Measurements from ENCODE around the gene PLEKHA6. TPM values are rescaled to one million over a fixed set of nuclear protein-coding genes. Genes with fewer than 3 reads are reported as not detected.

The PLEKHA6 gene
- total RNA-seq, 1 experiment from 2014 or later = 5.5 TPM

DNA sequence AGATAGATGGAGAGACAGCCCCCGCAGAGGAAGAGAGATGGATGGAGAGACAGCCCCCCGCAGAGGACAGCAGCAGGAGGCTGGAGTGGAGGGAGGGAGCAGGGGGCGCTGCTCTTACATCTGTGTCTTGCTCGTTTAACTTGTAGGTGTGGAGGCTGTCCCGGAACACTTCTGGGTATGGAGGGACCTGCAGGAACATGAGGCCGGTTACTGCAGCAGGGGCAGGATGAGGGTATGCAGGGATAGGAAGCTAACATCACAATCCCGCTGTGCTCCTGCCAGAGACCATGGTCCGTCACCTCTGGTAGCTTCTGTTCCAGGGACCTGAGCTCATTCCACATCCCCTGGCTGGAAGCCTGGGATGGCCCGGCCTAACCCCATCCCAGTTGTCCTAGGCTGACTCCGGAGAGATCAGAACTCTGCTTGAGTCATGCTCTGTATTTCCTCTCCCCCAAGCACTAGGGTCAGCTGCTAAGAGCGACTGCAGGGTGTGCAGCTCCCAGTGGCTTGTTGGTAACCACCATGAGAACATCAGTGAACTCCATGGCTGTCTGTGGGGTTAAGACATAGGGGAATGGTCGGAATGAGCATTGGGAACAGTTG is 109.2 kb downstream of the PLEKHA6 start:
- DNase-seq (ENCODE audit: low read depth, low spot score) (no peak), ATAC-seq (no peak)
- H3K4me1 ChIP-seq (ENCODE audit: control insufficient read depth, insufficient read depth, low read length) = peaks cover 2% of the 10 kb centered on the region; the same call in 1 of the 2 replicates
- POLR2A ChIA-PET = no interaction called here
- intact Hi-C loops (cut with micrococcal nuclease; ENCODE audit: unreplicated experiment) (loop anchor here (10.0 kb wide), 1 partner anchor 114 kb away; no protein-coding TSS in a partner anchor), in situ Hi-C loops (cut with HindIII; ENCODE audit: low pct_unique_long_range_greater_than_20kb, low sequenced_read_pairs) (no loop called here)
- no peak overlapping the region for H3K27ac ChIP-seq (ENCODE audit: low read length)
- H3K4me3 ChIP-seq (ENCODE audit: low read depth in 2 of 2, low read length in 2 of 2) = no peak overlapping the region
- no peaks in the 10 kb centered on the region for H3K27me3 ChIP-seq (ENCODE audit: control insufficient read depth, insufficient read depth, low read length)
- H3K9me3 ChIP-seq (ENCODE audit: control insufficient read depth, insufficient read depth, low read depth, low read length) = no peaks in the 10 kb centered on the region
- no TSS peak for BruUV-seq (replicated peaks)
- H3K36me3 ChIP-seq (ENCODE audit: control insufficient read depth, insufficient read depth, low read length) = no peaks in the 10 kb centered on the region
- TF ChIP-seq POLR2AphosphoS5 (IDR thresholded peaks at IDR 0.05; ENCODE audit: low read depth, low read length) (no peak), TCF7L2 (IDR thresholded peaks at IDR 0.05; ENCODE audit: low read depth, low read length) (no peak), SIN3A (IDR thresholded peaks at IDR 0.05; ENCODE audit: borderline replicate concordance, insufficient read depth, low read depth, low read length) (no peak)
- TF ChIP-seq, protein P1, sequence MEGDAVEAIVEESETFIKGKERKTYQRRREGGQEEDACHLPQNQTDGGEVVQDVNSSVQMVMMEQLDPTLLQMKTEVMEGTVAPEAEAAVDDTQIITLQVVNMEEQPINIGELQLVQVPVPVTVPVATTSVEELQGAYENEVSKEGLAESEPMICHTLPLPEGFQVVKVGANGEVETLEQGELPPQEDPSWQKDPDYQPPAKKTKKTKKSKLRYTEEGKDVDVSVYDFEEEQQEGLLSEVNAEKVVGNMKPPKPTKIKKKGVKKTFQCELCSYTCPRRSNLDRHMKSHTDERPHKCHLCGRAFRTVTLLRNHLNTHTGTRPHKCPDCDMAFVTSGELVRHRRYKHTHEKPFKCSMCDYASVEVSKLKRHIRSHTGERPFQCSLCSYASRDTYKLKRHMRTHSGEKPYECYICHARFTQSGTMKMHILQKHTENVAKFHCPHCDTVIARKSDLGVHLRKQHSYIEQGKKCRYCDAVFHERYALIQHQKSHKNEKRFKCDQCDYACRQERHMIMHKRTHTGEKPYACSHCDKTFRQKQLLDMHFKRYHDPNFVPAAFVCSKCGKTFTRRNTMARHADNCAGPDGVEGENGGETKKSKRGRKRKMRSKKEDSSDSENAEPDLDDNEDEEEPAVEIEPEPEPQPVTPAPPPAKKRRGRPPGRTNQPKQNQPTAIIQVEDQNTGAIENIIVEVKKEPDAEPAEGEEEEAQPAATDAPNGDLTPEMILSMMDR (IDR thresholded peaks at IDR 0.05) = no peak
- TF ChIP-seq, protein P2, sequence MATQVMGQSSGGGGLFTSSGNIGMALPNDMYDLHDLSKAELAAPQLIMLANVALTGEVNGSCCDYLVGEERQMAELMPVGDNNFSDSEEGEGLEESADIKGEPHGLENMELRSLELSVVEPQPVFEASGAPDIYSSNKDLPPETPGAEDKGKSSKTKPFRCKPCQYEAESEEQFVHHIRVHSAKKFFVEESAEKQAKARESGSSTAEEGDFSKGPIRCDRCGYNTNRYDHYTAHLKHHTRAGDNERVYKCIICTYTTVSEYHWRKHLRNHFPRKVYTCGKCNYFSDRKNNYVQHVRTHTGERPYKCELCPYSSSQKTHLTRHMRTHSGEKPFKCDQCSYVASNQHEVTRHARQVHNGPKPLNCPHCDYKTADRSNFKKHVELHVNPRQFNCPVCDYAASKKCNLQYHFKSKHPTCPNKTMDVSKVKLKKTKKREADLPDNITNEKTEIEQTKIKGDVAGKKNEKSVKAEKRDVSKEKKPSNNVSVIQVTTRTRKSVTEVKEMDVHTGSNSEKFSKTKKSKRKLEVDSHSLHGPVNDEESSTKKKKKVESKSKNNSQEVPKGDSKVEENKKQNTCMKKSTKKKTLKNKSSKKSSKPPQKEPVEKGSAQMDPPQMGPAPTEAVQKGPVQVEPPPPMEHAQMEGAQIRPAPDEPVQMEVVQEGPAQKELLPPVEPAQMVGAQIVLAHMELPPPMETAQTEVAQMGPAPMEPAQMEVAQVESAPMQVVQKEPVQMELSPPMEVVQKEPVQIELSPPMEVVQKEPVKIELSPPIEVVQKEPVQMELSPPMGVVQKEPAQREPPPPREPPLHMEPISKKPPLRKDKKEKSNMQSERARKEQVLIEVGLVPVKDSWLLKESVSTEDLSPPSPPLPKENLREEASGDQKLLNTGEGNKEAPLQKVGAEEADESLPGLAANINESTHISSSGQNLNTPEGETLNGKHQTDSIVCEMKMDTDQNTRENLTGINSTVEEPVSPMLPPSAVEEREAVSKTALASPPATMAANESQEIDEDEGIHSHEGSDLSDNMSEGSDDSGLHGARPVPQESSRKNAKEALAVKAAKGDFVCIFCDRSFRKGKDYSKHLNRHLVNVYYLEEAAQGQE (IDR thresholded peaks at IDR 0.05; ENCODE audit: insufficient read depth in 1 of 2, low read depth in 2 of 2, low read length in 1 of 2) = no peak
- CTCF ChIA-PET = interaction anchor here (0.5 kb wide), 1 partner anchor 100 kb away, joined by 3 read pairs; no protein-coding TSS in a partner anchor

DNA sequence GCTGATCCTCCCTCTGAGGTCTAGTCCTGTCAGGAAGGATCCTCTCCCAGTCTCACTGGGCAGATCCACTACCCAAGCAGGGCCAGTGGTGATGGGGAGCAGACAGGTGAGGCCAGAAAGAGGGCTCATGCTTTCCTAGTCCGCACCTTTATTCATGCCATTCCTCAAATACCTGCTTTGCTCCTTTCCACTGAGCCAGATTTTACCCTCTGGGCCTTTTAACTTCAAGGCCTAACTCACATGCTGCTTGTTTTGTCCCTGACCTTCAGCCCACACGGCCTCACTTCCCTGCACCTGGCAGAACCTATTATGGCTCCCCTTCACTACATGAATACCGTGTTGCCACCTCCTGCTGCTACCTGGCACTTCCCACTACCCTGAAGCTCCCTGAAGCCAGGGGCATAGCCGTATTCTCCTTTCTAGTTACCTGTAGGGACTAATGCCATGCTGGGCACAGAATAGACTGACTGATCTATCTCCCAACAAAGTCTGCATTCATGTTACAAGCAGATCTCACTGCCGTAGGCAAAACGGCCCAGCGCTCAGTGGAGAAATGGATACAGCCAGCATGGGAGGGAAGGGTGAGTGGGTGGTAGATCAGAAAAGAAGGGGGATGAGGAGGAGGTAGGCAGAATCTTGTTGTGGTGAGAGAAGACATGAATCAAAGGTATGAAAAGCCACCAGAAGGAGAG is 109.8 kb downstream of the PLEKHA6 start:
- Histone ChIP-seq H3K27ac (ENCODE audit: low read length) (no peak overlapping the region), H3K4me3 (ENCODE audit: low read depth in 2 of 2, low read length in 2 of 2) (no peak overlapping the region), H3K36me3 (ENCODE audit: control insufficient read depth, insufficient read depth, low read length) (no peaks in the 10 kb centered on the region), H3K4me1 (ENCODE audit: control insufficient read depth, insufficient read depth, low read length) (no peaks in the 10 kb centered on the region), H3K9me3 (ENCODE audit: control insufficient read depth, insufficient read depth, low read depth, low read length) (no peaks in the 10 kb centered on the region), H3K27me3 (ENCODE audit: control insufficient read depth, insufficient read depth, low read length) (no peaks in the 10 kb centered on the region)
- POLR2A ChIA-PET = no interaction called here
- ATAC-seq (no peak), DNase-seq (ENCODE audit: low read depth, low spot score) (no peak)
- in situ Hi-C loops (cut with HindIII; ENCODE audit: low pct_unique_long_range_greater_than_20kb, low sequenced_read_pairs) = no loop called here
- TF ChIP-seq SIN3A (IDR thresholded peaks at IDR 0.05; ENCODE audit: borderline replicate concordance, insufficient read depth, low read depth, low read length) (no peak), POLR2AphosphoS5 (IDR thresholded peaks at IDR 0.05; ENCODE audit: low read depth, low read length) (no peak), TCF7L2 (IDR thresholded peaks at IDR 0.05; ENCODE audit: low read depth, low read length) (no peak)
- TF ChIP-seq, protein P1 (IDR thresholded peaks at IDR 0.05) = no peak
- TF ChIP-seq, protein P2 (IDR thresholded peaks at IDR 0.05; ENCODE audit: insufficient read depth in 1 of 2, low read depth in 2 of 2, low read length in 1 of 2) = no peak
- CTCF ChIA-PET = no interaction called here
- no TSS peak for BruUV-seq (replicated peaks)
- intact Hi-C loops (cut with micrococcal nuclease; ENCODE audit: unreplicated experiment) = loop anchor here (10.0 kb wide), 1 partner anchor 115 kb away; no protein-coding TSS in a partner anchor

Measured in Panc1 (cell line).